MCF 10A (cell line): ENCODE results near the gene AGAP1. TPM values are rescaled to one million over a fixed set of nuclear protein-coding genes. Genes with fewer than 3 reads are reported as not detected.

ENCODE experiments used
- BruUV-seq: library from RNA; stranded (reverse); fragments of 400-500 nt; replicated peaks from 2 replicates; lab custom pipeline; 2021; lab: Mats Ljungman, UMichigan
- CTCF ChIA-PET: fragments of 300-600 bp; sonication (Branson Sonifier 250); formaldehyde crosslinking; extraction: SDS; loops from one replicate; lab custom pipeline; 2021; ENCODE audit warnings: antibody characterized with exemption, inconsistent platforms; lab: Yijun Ruan, JAX
- POLR2A ChIA-PET: fragments of 300-600, 350-650 bp; sonication (Branson Sonifier 250); formaldehyde crosslinking; extraction: SDS; loops from one replicate; lab custom pipeline; 2020; ENCODE audit warnings: antibody characterized with exemption, inconsistent platforms; lab: Yijun Ruan, JAX
- DNase-seq: peaks from one replicate; pipeline ENCODE4 v3.0.0-alpha.2; 2018; ENCODE audit not compliant: unreplicated experiment
- H3K27ac Mint-ChIP-seq: one replicate; pipeline ENCODE4 v1.8.0; 2022; ENCODE audit warnings: mild to moderate bottlenecking, low read depth, mixed read lengths; ENCODE audit not compliant: unreplicated experiment
- H3K27me3 Mint-ChIP-seq: one replicate; pipeline ENCODE4 v1.8.0; 2022; ENCODE audit warnings: mixed read lengths; ENCODE audit not compliant: insufficient read depth, unreplicated experiment
- H3K36me3 Mint-ChIP-seq: one replicate; pipeline ENCODE4 v1.8.0; 2022; ENCODE audit warnings: mild to moderate bottlenecking, moderate library complexity, mixed read lengths; ENCODE audit not compliant: insufficient read depth, unreplicated experiment
- H3K4me1 Mint-ChIP-seq: one replicate; pipeline ENCODE4 v1.8.0; 2022; ENCODE audit warnings: mixed read lengths; ENCODE audit not compliant: insufficient read depth, unreplicated experiment
- H3K4me3 Mint-ChIP-seq: one replicate; pipeline ENCODE4 v1.8.0; 2022; ENCODE audit warnings: mild to moderate bottlenecking, moderate library complexity, mixed read lengths; ENCODE audit not compliant: unreplicated experiment
- H3K9me3 Mint-ChIP-seq: one replicate; pipeline ENCODE4 v1.8.0; 2022; ENCODE audit warnings: mixed read lengths; ENCODE audit not compliant: unreplicated experiment
- intact Hi-C: fragments of 100-400 bp; cut with micrococcal nuclease; formaldehyde crosslinking; loops from 2 replicates; pipeline ENCODE4 v1.14.1; 2022
- total RNA-seq: library from RNA; stranded (reverse); gene quantifications from 2 replicates; pipeline ENCODE4 v1.2.3, GENCODE V29; 2022
- TF ChIP-seq, protein P1 (sequence below): fragments of 200-600 bp; IDR thresholded peaks from one replicate; pipeline ENCODE4 v1.8.0; 2022; ENCODE audit warnings: antibody characterized with exemption, mild to moderate bottlenecking; ENCODE audit not compliant: unreplicated experiment

Gene AGAP1
- total RNA-seq, 1 experiment from 2014 or later = 41.3 TPM

DNA sequence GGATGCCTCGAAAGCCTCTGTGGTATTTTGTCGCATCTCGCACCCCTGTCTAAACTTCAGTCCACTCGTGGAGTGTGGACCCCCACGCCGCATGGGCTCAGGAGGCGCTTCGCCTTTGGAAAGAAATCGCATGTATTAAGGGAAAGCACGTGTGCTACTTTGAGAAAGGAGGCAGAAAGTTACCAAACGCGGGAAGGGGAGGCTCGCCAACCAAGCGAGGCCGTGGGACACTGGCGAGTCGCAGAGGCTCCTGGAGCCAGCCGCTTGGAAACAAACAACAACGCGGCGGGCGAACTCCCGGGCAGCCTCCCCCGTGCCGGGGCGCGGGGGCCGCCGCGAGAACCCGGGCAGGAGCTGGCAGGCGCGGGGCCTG, 455 bp upstream of the AGAP1 start:
- Mint-ChIP-seq H3K4me1 (peaks cover 16% of the 10 kb centered on the region), H3K27me3 (no peaks in the 10 kb centered on the region), H3K4me3 (peak overlapping the region; percentile 77), H3K9me3 (no peaks in the 10 kb centered on the region), H3K27ac (no peak overlapping the region), H3K36me3 (no peaks in the 10 kb centered on the region)
- BruUV-seq = no TSS peak
- TF ChIP-seq, protein P1, sequence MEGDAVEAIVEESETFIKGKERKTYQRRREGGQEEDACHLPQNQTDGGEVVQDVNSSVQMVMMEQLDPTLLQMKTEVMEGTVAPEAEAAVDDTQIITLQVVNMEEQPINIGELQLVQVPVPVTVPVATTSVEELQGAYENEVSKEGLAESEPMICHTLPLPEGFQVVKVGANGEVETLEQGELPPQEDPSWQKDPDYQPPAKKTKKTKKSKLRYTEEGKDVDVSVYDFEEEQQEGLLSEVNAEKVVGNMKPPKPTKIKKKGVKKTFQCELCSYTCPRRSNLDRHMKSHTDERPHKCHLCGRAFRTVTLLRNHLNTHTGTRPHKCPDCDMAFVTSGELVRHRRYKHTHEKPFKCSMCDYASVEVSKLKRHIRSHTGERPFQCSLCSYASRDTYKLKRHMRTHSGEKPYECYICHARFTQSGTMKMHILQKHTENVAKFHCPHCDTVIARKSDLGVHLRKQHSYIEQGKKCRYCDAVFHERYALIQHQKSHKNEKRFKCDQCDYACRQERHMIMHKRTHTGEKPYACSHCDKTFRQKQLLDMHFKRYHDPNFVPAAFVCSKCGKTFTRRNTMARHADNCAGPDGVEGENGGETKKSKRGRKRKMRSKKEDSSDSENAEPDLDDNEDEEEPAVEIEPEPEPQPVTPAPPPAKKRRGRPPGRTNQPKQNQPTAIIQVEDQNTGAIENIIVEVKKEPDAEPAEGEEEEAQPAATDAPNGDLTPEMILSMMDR = no peak
- CTCF ChIA-PET = interaction anchor here (0.6 to 1.0 kb wide), 2 partner anchors 101 to 256 kb away, joined by 3 to 4 read pairs; no protein-coding TSS in a partner anchor
- POLR2A ChIA-PET = interaction anchor here (0.6 to 0.8 kb wide), 2 partner anchors 22 to 27 kb away, joined by 3 read pairs; no protein-coding TSS in a partner anchor
- DNase-seq = no peak
- intact Hi-C loops = loop anchor here (10.0 kb wide), 1 partner anchor 181 kb away; no protein-coding TSS in a partner anchor

DNA sequence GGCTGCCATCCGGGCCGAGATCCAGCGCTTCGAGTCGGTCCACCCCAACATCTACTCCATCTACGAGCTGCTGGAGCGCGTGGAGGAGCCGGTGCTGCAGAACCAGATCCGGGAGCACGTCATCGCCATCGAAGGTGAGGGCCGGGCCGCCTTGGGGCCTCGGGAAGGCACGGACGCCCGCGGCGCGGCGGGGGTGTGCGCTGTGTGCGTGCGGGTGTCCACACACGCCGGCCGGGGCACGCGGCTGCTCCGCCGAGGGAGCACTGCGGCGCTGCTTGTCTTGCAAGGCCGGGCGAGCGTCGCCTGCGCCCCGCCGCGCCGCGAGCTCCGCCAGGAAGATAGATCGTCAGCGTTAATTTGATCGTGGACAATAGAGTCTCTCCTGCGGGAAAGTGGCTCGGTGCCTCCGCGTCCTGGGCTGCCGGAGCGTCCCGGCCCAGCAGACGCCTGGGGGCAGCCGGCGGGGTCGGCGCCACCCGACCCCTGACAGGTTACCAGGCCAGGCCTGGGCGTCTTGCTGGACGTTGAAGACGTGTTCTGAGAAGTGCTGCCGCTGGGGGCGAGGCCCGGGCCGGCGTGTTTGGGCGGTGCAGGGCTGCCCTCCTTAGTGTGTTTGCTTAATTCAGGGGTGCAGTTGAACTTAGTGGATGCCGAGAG, 1.0 kb downstream of the AGAP1 start:
- peak overlapping the region; percentile 77 for H3K4me3 Mint-ChIP-seq
- POLR2A ChIA-PET = interaction anchor here (0.5 to 1.3 kb wide), 6 partner anchors 9 to 324 kb away, joined by 3 to 5 read pairs (median 4); no protein-coding TSS in a partner anchor
- CTCF ChIA-PET = interaction anchor here (1.4 kb wide), 1 partner anchor 95 kb away, joined by 4 read pairs; no protein-coding TSS in a partner anchor
- H3K27me3 Mint-ChIP-seq = no peaks in the 10 kb centered on the region
- no TSS peak for BruUV-seq
- intact Hi-C loops = loop anchor here (1.0 to 10.0 kb wide), 4 partner anchors 57 to 358 kb away; no protein-coding TSS in a partner anchor
- no peak overlapping the region for H3K27ac Mint-ChIP-seq
- H3K4me1 Mint-ChIP-seq = peaks cover 16% of the 10 kb centered on the region
- no peaks in the 10 kb centered on the region for H3K36me3 Mint-ChIP-seq
- TF ChIP-seq, protein P1 = no peak
- DNase-seq = peak; percentile 40
- no peaks in the 10 kb centered on the region for H3K9me3 Mint-ChIP-seq

DNA sequence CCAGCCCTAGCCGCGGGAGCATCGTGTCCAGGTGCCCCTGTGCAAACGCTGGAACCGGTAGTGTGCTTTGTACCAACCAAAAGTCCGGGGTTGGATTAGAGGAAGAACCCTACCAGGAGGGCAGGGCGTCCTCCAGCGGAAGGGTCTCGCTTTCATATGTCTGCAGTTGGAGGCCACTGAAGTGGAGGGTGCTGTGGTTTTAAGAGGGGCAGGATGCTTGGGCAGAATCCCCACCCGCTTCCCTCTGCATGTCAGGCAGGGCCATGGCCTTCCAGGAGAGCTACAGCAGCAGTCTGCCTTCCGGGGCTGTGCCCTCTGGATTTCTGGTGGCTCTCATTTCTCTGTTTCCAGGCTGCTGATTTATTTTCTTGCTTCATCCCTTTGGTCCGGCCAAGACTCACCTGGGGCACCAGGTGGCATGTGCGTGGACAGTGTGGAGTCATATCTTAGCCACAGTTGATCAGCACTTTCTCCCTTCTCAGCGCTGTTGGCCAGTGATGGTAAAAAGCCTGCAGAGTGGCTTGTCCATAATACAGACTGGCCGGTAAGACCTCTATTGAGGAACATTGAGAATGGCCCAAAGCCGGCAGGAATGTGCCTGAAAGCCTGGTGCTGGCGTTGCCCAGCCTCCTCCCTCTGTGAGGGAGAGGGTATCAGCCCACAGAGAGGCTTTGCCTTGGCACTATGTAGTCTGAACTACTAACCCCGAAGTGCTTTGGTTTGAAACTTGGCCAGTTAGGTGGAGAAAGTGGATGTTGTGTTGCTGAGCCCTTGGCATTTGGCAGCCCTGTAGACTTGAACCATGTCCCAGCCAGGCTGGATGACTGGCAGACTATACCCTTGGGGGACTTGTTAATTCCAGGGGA, 1.8 kb downstream of the AGAP1 start:
- H3K27me3 Mint-ChIP-seq = no peaks in the 10 kb centered on the region
- TSS peak; percentile 15 for BruUV-seq
- TF ChIP-seq, protein P1 = no peak
- peak; percentile 29 for DNase-seq
- no peaks in the 10 kb centered on the region for H3K36me3 Mint-ChIP-seq
- H3K27ac Mint-ChIP-seq = no peak overlapping the region
- H3K9me3 Mint-ChIP-seq = no peaks in the 10 kb centered on the region
- ChIA-PET POLR2A (interaction anchor here (0.5 to 1.3 kb wide), 6 partner anchors 16 to 360 kb away, joined by 3 to 5 read pairs (median 3); no protein-coding TSS in a partner anchor), CTCF (interaction anchor here (0.6 to 1.4 kb wide), 3 partner anchors 95 to 362 kb away, joined by 3 to 5 read pairs (median 4); no protein-coding TSS in a partner anchor)
- intact Hi-C loops = loop anchor here (2.0 to 10.0 kb wide), 3 partner anchors 57 to 359 kb away; no protein-coding TSS in a partner anchor
- H3K4me1 Mint-ChIP-seq = peaks cover 19% of the 10 kb centered on the region
- H3K4me3 Mint-ChIP-seq = peak overlapping the region; percentile 77
